ENCODE measurements around the gene WFDC6. TPM values are rescaled to one million over a fixed set of nuclear protein-coding genes. Genes with fewer than 3 reads are reported as not detected.
A peak's percentile ranks its signal among the peaks of the same experiment; 100 is the strongest.

The WFDC6 gene
- total RNA-seq, 1 donor from 2014 or later = not detected

- ATAC-seq (no peak), DNase-seq (no peak)
- no peak overlapping the region for H3K4me3 ChIP-seq
- intact Hi-C loops (cut with DNase I) = loop anchor here (10.0 kb wide), 1 partner anchor 229 kb away; no protein-coding TSS in a partner anchor
- H3K4me1 ChIP-seq = no peaks in the 10 kb centered on the region
- TF ChIP-seq, protein P1, sequence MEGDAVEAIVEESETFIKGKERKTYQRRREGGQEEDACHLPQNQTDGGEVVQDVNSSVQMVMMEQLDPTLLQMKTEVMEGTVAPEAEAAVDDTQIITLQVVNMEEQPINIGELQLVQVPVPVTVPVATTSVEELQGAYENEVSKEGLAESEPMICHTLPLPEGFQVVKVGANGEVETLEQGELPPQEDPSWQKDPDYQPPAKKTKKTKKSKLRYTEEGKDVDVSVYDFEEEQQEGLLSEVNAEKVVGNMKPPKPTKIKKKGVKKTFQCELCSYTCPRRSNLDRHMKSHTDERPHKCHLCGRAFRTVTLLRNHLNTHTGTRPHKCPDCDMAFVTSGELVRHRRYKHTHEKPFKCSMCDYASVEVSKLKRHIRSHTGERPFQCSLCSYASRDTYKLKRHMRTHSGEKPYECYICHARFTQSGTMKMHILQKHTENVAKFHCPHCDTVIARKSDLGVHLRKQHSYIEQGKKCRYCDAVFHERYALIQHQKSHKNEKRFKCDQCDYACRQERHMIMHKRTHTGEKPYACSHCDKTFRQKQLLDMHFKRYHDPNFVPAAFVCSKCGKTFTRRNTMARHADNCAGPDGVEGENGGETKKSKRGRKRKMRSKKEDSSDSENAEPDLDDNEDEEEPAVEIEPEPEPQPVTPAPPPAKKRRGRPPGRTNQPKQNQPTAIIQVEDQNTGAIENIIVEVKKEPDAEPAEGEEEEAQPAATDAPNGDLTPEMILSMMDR (IDR thresholded peaks at IDR 0.05) = no peak
- no peak overlapping the region for H3K27ac ChIP-seq
- no peaks in the 10 kb centered on the region for H3K9me3 ChIP-seq
- no peaks in the 10 kb centered on the region for H3K36me3 ChIP-seq
- H3K27me3 ChIP-seq (ENCODE audit: low read depth) = peaks cover 3% of the 10 kb centered on the region
Measured at GRCh38 chr20:45545351-45545750, 6.1 kb upstream of the WFDC6 start.

DNA sequence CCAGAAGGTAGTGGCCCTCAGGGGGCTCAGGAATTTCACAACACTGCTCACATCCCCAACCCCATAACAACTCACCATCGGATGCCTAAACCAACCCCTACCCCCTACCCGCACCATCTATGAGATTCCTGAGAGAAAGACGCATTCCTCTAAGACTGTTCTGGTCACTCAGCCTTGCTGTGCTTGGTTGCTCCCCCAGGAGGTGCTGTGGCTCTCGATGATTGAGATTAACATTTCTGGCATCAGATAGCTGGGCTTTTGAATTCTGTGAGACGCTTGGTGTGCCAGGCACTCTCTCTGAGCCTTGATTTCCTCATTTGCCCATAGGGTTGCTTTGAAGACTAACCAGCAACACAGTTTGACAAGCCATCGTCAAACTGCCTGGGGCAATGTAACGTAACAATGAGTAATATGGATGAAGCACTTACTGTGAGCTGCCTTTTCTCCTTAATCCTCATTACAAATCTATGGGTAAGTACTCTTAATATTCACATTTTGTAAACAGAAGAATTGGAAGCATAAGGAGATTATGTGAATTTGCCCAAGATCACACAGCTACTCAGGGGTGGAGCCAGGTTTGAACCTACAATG, 978 bp downstream of the WFDC6 start:
- intact Hi-C loops (cut with DNase I) = no loop called here
- ATAC-seq (no peak), DNase-seq (no peak)
- H3K36me3 ChIP-seq = no peaks in the 10 kb centered on the region
- no peak overlapping the region for H3K27ac ChIP-seq
- TF ChIP-seq, protein P1 (IDR thresholded peaks at IDR 0.05) = no peak
- no peak overlapping the region for H3K4me3 ChIP-seq
- no peaks in the 10 kb centered on the region for H3K4me1 ChIP-seq
- H3K9me3 ChIP-seq = no peaks in the 10 kb centered on the region
- H3K27me3 ChIP-seq (ENCODE audit: low read depth) = peaks cover 22% of the 10 kb centered on the region

DNA sequence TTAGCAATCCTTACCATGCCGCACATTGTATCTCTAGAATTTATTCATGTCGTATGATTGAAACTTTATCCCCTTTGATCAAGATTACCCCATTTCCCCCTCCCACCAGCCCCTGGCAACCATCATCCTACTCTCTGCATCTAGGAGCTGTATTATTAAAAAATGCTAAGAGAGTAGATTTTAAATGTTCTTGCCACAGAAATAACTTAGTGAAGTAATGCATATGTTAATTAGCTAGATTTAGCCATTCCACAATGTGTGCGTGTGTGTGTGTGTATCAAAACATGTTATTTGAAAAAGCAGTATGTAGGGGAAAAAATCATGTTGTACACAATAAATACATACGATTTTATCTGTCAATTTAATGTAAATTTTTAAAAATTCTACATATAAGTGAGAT, 12.0 kb downstream of the WFDC6 start:
- no peaks in the 10 kb centered on the region for H3K36me3 ChIP-seq
- peaks cover 3% of the 10 kb centered on the region for H3K27me3 ChIP-seq (ENCODE audit: low read depth)
- no peak overlapping the region for H3K4me3 ChIP-seq
- H3K27ac ChIP-seq = no peak overlapping the region
- H3K4me1 ChIP-seq = no peaks in the 10 kb centered on the region
- intact Hi-C loops (cut with DNase I) = no loop called here
- TF ChIP-seq, protein P1 (IDR thresholded peaks at IDR 0.05) = no peak
- no peaks in the 10 kb centered on the region for H3K9me3 ChIP-seq
- ATAC-seq (no peak), DNase-seq (no peak)

DNA sequence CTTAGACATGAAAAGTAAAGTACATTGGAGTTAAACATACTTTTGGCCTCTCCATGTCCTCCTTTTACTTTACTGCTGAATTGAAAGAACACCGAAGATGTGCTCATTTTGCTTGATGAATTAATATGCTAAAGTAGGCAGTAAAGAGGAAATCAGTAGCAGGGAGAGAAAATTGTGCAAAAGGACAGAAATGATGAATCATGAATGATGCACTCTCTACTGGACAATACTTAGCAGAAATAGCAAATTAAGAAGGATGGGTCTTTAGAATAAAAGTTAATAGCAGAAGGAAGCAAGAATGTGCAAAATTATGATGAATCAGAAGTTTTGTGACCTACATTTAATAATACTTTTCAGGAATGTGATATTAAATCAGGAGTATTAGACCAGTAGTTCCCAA, 15.5 kb downstream of the WFDC6 start:
- H3K27ac ChIP-seq = no peak overlapping the region
- DNase-seq = no peak
- no peak for ATAC-seq
- peaks cover 3% of the 10 kb centered on the region for H3K27me3 ChIP-seq (ENCODE audit: low read depth)
- intact Hi-C loops (cut with DNase I) = no loop called here
- no peaks in the 10 kb centered on the region for H3K9me3 ChIP-seq
- no peaks in the 10 kb centered on the region for H3K4me1 ChIP-seq
- H3K36me3 ChIP-seq = no peaks in the 10 kb centered on the region
- H3K4me3 ChIP-seq = no peak overlapping the region
- TF ChIP-seq, protein P1 (IDR thresholded peaks at IDR 0.05) = no peak

GRCh38 chr20:45518282-45518681, 21.0 kb downstream of the WFDC6 start:
- Histone ChIP-seq H3K4me3 (no peak overlapping the region), H3K36me3 (no peaks in the 10 kb centered on the region), H3K27ac (no peak overlapping the region), H3K4me1 (no peaks in the 10 kb centered on the region), H3K9me3 (no peaks in the 10 kb centered on the region), H3K27me3 (ENCODE audit: low read depth) (peaks cover 3% of the 10 kb centered on the region)
- TF ChIP-seq, protein P1 (IDR thresholded peaks at IDR 0.05) = no peak
- ATAC-seq (peak; percentile 89 to 90), DNase-seq (no peak)
- intact Hi-C loops (cut with DNase I) = no loop called here

Data from lower lobe of right lung (tissue), 2 donors.